HG03196 (cell line): ENCODE results near the gene OGFOD2.
A peak's percentile ranks its signal among the peaks of the same experiment; 100 is the strongest.

Experiments used
- ATAC-seq: cut with Tn5 transposase; IDR thresholded peaks from one replicate; pipeline ENCODE4 v1.9.1; 2021; ENCODE audit not compliant: unreplicated experiment

OGFOD2 gene

DNA sequence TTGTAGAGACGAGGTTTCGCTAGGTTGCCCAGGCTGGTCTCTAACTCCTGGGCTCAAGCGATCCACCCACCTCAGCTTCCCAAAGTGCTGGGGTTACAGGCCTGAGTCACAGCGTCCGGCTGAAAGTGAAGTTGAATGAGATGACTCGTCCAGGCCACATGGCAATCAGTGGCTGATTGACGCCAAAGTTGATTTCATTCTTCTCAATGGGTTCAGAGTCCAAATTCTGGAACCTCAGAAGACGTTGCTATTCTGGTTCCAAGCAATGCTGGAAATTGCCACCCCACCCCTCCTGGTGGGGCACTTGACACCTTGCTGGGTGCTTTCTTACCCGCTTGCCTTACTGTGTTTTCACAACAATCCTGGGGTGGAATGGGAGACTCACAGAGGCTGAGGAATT, 23.6 kb upstream of the OGFOD2 start:
- ATAC-seq = no peak

DNA sequence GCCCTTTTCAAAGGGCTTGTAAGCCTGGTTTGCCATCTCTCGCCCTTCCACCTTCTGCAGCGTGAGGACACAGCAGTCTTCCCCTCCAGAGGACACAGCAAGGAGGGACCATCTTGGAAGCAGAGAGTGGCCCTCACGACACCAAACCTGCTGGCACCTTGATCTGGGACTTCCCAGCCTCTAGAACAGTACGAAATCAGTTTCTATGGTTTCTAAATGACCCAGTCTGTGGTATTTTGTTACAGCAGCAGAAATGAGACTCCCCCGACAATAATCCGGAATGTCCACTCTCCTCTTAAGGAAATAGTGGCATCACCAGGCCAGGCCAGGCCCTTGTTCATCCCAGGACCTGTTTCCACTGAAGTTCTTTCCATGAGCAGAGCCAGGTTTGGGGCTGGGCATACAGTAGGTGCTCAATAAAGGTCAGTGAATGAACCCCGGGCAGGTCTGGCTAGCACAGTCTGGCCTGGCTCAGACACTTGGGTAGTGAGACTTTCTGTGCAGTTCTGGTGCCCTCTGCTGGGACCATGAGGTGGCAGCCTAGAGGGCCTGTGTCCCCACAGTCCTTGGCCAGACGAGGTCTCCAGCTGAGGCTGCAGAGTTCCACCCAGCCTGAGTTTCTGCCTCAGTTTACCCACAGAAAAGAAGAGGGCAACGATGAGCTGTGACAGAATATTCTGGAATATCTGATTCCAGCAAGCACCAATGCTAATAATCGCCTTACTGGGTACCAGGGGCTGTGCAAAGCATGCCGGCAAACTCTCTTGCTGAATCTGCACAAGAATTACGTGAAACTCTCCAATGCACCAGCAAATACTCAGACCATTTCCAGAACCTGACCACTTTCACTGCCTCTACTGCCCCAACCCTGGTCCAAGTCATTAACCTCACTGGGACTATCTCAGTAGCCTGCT, 22.8 kb upstream of the OGFOD2 start:
- peak; percentile 51 for ATAC-seq

DNA sequence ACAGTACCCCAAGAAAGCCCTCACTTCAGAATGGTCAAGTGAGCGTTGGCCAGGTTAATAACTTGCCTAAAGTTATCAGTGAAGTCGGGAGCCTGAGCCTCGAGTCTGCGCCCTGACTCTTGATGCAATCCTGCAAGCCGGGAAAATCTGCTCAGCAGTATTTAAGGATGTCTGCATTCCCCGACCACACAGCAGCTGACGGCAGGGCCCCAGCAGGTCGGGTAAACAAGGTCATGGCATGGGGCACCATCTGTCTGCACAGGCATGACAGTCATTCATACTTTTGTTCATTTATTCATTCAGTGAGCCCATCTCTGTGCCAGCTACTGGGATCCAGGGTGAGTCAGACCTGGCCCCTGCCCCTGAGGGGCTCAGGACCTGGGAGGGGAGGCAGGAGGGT, 19.9 kb upstream of the OGFOD2 start:
- ATAC-seq = no peak

DNA sequence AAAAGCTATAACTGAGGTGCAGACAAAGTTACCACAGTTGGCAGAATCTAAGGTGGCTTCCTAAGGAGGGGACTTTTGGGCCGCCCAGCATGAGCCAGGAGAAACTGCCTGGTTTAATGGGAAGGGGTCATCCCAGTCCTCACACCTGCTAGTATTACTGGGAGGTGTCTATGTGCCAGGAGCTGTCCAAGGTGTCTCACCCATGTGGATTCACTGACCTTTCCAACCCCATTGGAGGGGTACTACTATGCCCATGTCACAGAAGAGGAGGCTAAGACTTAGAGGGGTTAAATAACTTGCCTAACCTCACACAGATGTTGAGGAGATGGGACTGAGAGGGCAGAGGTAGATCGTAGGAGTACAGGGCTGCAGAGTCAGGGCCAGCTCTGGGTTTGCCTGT, 19.0 kb upstream of the OGFOD2 start:
- ATAC-seq = no peak

DNA sequence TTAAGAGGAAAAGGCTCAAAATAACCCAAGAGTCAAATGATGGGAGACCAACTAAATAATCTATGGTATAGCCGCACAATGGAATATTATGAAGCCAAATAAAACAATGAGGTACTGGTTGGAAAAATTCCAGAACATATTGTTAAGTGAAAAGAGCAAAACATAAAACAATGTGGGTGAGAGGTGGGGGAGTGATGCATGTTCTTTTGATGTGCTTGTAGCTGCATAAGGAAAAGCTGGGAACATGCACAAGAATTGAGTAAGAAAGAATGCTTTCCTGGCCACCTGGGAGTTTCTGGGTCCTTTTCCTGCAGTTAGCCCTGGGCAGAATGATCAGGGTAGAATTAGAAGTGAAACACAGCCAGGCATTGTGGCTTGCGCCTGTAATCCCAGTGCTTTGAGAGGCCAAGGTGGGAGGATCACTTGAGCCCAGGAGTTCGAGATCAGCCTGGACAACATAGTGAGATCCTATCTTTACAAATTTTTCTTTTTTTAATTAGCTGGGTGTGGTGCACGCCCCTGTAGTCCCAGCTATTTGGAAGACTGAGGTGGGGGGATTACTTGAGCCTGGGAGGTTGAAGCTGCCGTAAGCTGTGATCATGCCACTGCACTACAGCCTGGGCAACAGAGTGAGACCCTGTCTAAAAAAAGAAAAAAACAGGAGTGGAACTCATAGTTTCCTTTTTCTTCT, 16.7 kb upstream of the OGFOD2 start:
- ATAC-seq = no peak

DNA sequence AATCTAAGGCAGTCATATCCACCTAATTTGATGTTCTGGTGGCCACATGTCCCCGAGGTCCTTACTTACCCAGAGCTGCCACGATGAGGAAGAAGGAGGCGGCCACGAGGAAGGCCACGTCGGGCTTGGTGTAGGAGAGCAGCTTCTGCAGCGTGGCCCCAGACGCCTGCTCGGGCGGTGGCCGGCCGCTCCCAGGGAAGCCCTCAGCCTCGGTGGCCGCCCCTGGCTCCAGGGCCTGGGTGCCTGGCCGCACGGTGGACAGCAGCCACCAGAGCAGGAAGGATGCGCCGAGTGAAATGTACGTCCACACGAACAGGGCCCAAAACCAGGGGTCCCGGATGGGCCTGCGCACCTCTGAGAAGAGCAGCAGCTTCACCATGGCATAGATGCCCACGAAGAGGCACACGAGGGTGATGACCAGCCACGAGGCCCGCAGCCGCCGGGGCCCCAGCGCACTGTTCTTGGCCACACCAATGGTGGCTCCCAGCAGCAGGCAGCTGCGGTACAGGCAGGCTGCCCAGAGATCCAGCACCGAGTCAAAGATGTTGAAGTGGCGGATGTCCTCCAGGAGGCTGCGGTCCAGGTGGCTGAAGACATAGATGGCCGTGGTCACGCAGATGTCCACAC, 15.4 kb upstream of the OGFOD2 start:
- no peak for ATAC-seq

DNA sequence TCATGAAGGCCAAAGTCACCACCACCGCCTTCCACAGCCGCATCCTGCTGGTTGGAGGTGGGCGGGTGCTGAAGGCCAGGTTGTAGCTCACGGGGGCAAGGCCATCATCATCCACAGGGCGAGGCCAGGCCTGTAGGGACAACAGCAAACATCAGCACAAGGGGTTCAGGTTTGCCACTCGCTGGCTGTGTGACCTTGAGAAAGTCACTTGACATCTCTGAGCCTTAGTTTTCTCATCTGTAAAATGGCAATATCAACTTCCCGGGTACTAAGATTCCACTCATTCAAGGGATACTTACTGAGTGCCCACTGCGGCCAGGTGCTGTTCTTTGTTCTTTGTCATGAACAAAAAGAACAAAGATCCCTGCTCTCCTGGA, 14.9 kb upstream of the OGFOD2 start:
- ATAC-seq = no peak

DNA sequence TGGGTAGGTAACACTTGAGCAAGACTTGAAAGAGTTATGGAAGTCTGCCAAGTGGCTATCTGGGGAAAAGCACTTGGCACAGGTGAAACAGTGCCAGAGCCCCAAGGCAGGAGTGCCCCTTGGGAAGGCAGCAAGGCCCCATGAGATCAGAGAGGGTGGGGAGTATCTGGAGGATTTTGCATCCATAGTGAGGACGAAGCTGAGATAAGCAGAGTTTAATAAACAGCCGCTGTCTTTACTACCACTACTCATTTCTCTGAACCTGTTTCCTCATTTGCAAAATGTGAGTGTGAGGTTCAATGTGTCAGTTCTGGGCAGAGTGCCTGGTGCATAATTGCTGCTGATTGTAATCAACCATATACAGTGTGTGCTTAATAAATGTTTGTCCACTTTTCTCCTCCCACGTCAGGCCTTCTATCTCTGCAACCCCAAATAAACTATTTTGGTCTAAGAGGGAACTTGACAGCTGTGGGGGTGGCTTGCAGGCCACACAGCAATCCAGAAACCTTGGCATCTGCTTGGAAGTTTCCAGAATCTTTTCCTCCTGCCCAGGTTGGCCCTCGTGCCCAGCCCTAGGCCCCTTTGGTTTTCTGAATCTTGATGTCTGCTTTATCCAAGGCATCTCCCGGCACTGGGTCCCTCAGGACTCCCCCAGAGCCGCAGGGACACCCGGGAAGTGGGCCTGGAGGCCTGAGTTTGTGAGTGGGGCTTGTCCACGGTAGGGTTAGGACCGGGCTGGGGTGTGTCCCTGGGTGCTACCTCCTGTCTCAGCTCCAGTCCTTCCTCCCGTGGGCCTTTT, 13.3 kb upstream of the OGFOD2 start:
- ATAC-seq = no peak

DNA sequence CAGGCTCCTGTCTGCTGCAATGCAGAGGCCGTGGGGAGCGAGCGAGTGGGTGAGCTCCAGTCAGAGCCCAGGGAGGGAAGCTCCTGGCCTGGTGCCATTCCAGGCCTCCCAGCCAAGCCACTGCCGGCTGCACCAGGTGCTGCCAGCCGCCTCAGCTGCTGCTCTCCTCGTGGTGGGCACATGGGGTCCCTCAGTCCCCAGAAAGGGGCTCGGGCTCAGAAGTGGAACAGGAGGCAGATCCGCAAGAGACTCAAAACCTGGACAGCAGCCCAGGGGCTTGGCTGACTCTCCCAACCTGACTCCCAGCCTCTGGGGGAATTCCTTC, 11.1 kb upstream of the OGFOD2 start:
- ATAC-seq = no peak

DNA sequence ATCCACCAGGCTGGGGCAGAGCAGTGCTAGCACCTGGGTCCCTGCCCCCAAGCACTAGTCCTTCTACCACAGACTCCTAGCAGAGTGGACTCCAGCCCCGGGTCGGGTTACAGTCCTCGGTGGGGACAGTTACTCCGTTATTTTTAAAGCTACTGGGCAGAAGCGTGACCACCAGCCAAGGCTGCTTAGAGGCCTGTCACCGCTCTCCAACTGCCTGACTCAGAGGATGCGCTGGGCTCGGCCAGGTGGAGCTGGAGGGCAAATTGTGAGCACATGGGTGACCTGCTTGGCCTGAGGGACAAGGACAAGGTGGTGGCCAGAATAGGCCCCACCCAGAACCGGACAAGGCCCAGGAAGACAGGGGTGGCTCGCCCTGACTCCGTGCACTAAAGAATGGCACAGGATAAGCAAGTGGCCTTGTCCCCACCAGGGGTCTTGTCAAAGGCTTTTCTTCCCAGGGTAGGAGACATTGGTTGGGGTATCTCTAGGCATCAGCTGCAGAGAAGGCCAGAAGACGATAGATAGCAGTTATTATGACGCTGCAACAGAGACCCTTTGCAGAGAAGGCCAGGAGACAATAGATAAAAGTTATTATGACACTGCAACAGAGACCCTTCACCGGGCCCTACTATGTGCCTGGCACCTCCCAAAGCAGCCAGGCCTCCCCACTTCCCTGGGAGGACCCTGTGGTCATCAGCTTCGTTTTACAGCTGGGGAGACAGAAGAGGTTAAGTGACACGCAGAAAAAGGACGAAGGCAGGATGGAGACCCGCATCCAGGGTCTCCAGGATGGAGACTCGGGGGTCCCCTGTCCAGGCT, 10.4 kb upstream of the OGFOD2 start:
- no peak for ATAC-seq

DNA sequence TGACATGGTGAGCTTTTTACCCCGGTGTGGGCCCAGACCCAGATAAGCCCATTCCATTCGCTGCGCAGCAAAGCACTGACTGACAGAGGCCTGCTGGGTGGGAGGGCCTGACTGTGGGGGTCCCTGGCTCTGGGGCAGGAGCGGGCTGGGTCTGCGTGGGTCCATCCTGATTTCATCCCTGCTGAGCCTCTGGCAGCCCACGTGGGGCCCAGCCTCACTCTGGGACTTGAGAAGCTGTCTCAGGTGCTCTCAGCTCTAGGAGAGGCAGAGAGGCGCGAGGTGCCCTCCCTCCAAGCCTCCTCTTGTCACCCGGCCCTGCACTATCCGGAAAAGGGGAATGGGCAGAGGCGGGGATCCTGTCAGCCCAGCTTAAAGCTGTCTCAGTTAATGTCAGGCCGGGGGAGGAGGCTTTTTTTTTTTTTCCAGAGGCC, 9.7 kb upstream of the OGFOD2 start:
- no peak for ATAC-seq

DNA sequence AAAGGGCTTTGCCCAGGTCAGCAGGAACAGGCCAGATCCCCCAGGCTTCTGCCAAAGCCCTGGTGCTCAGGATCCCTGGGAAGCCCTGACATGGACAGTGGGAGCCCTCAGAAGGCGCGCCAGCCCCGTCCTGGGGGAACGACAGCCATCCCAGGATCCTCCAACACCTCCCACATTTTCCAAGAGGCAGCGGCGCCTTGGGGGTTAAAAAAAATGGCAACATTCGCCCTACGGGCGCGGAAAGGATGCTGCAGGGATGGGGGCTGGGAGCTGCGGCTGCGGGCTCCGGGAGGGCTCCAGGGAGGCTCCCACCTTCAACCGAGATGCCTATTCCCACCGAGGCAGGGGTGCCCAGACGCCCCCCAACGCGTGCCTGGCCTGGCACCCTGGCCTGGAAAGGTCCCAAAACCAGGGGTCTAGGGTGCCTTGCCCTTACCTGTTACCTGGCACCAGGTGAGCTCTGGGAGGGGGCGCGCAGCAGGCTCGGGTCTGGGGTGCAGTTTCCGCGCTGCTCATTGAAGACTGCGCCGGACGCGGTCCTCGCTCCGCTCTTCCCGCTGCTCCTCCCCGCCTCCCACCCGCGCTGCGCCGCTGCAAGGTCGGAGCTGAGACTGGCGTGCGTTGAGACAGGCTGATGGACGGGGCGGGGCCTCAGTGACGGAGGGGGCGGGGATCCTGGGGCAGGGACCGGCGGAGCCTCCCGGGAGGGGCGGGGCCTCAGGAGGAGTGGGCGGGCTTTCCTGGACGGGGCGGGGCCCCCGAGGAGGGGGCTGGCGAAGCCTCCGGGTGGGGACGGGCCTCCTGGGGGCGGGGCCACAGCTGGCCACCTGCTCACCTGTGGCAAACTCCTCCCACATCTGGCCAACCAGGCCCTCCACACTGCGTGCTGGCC, 8.9 kb upstream of the OGFOD2 start, which contains the start of gene ABCB9:
TSS of gene ABCB9 (minus strand) at position 613 of the 892 bp plus-strand sequence. CDS start 6,228 bp downstream, outside the sequence.
- ATAC-seq = no peak

DNA sequence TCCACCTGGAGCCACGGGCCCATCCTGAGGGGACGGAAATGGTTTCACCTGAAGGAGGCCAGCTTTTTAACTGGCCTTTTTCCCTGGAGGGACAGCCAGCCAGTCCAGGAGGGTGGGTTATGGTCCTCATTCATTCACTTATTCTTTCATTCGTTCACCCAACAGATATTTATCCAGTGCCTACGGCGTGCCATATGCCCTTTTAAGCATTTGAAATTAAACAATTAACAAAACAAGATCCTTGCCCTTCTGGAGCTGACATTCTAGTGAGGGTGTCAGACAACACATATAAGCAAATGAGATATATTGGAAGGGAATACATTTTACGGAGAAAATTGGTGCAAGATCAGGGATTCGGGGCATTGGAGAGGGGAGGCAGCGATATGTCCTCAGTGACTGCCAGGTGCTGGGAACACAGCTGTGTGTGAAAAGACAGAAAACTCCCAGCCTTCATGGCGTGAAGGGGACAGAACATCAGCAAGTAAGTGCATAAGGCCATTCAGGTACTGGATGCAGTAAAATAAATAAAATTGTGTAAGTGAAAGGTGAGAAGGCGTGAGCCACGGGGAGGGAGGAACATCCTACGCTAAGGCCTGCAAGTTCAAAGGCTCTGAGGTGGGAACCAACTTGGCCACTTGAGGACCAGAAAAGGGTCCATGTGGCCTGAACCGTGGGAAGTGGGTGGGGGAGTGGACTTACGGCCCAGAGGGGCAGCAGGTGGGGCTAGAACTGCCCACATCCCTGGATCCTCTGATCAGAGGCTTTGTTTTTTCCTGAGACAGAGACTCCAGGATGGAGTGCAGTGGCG, 8.1 kb upstream of the OGFOD2 start:
- ATAC-seq = no peak

DNA sequence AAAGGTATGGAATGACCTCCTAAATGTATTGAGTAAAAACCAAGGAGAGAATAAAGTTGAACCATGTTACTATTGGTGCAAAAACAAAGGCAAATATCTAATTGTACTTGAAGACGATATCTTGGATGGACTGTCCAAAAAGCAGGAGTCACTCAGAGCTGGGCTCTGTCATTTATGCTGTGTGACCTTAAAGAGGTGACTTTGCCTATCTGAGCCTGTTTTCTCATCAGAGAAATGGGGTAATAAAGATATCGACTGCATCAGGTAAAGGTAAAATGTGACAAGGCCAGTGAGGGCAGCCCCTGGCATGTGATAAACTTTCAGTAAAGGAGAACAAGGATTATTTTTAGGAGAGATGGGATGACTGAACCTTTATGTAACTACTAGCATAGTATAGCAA, 6.9 kb upstream of the OGFOD2 start:
- no peak for ATAC-seq

DNA sequence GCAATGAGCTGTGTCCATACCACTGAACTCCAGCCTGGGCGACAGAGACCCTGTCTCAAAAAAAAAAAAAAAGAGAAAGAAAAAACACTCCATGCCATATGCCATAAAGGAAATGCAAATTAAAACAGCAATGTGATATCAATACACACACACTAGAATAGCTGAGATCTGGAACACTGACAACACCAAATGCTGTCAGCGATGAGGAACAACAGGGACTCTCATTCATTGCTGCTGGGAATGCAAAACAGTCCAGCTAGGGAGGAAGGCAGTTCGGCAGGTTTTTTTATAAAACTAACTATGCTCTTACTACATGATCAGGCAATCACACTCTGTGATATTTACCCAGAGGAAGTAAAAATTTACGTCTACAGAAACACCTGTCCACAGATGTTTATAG, 5.4 kb upstream of the OGFOD2 start:
- ATAC-seq = no peak

DNA sequence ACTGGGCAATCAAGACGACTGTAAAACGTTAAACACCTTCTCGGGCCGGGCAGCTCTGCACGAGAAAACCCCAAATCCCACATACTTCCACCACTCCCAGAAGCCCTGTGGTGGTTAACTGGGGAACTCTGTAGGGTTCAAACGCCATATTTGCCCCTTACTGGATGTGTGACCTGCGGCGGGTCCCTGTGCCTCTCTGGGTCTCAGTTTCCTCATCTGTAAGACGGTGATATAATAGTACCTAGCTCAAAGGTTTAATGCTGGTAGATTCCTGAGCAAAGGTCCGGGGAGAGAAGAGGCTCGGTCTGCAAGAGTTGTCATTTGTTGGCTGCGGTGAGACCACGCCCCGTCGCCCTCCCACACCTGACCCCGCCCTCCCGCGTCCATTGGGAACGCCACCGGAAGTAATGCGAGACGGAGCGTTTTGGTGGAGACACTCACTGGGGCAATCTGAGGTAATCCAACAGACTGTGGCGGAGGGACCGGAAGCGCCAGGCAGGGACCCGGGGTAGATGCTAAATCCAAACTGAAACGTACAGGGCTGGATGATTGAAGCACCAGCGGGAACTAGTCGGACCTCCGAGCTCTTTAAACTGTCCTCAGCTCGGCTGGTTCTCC, 661 bp upstream of the OGFOD2 start:
- peak; percentile 78 for ATAC-seq

DNA sequence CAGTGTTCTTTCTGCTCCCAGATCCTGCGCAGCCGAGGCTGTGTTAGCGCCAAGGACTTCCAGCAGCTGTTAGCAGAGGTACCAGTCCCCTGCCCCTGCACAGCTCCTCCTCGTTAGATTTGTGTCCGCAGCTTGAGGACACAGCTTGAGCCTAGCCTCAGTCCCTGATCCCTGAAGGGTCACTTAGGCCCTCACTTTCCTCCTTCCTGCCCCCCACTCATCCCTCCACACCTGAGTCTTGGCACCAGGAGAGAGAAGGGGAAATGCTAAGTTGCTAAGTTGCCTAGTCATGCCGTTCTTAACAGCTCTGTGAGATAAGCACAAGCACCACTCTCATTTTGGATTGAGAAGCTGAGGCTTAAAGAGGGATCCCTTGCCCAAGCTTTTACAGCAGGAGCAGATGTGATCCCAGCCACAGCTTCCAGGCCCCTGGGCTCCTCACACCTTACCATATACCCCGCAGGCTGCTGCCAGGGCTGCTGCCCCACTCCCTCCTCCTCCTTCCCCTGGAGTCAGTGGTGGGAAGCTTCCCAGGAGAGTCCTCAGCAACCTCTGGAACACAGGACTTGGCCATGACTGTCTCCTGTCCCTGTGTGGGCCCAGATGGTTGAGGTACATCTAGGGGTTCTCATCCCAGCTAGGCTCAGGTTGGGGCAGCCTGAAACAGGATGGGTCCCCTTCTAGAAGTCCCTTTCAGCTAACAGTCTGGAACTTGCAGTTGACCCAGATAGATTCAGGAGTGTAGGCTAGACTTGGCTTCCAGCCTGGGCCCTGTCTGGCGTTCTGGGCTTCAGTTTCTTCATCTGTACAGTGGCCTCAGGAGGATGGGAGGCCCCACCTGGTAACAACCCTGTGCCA, 975 bp downstream of the OGFOD2 start:
- no peak for ATAC-seq
